Omental fat pad (tissue), 4 donors: Measurements from ENCODE around the gene THAP4. TPM values are rescaled to one million over a fixed set of nuclear protein-coding genes. Genes with fewer than 3 reads are reported as not detected.

Experiments
- ATAC-seq: fragments of 150-250 bp; one replicate; pipeline ENCODE4 v1.9.1; 2016; ENCODE audit warnings: mild to moderate bottlenecking, moderate library complexity; ENCODE audit not compliant: low FRiP score
- DNase-seq: peaks from one replicate; pipeline ENCODE4 v3.0.0-alpha.2; 2019; ENCODE audit warnings: low spot score
- total RNA-seq, 4 donors: library from RNA; depleted of rRNA; stranded (reverse); fragments of >200 nt; gene quantifications; one replicate each; pipeline ENCODE4 v1.1.0, GENCODE V29; 2016
- TF ChIP-seq, protein P1 (sequence below), 3 donors: fragments of 450-650 bp; IDR thresholded peaks; one replicate each; pipeline ENCODE4 v1.5.1; 2016 to 2017; ENCODE audit warnings: antibody characterized with exemption in 3 of 3, mild to moderate bottlenecking in 3 of 3, moderate library complexity in 2 of 3

Gene THAP4
- total RNA-seq, 4 donors from 2014 or later = 29.5 to 55.1 (median 44.8) TPM

- no peak for ATAC-seq
- TF ChIP-seq, protein P1, sequence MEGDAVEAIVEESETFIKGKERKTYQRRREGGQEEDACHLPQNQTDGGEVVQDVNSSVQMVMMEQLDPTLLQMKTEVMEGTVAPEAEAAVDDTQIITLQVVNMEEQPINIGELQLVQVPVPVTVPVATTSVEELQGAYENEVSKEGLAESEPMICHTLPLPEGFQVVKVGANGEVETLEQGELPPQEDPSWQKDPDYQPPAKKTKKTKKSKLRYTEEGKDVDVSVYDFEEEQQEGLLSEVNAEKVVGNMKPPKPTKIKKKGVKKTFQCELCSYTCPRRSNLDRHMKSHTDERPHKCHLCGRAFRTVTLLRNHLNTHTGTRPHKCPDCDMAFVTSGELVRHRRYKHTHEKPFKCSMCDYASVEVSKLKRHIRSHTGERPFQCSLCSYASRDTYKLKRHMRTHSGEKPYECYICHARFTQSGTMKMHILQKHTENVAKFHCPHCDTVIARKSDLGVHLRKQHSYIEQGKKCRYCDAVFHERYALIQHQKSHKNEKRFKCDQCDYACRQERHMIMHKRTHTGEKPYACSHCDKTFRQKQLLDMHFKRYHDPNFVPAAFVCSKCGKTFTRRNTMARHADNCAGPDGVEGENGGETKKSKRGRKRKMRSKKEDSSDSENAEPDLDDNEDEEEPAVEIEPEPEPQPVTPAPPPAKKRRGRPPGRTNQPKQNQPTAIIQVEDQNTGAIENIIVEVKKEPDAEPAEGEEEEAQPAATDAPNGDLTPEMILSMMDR (IDR thresholded peaks at IDR 0.05) = no peak
- no peak for DNase-seq
Measured at GRCh38 chr2:241677392-241677791, 40.4 kb upstream of the THAP4 start.

- ATAC-seq (no peak), DNase-seq (no peak)
- TF ChIP-seq, protein P1 (IDR thresholded peaks at IDR 0.05) = no peak
Measured at GRCh38 chr2:241676665-241677064, 39.7 kb upstream of the THAP4 start.

DNA sequence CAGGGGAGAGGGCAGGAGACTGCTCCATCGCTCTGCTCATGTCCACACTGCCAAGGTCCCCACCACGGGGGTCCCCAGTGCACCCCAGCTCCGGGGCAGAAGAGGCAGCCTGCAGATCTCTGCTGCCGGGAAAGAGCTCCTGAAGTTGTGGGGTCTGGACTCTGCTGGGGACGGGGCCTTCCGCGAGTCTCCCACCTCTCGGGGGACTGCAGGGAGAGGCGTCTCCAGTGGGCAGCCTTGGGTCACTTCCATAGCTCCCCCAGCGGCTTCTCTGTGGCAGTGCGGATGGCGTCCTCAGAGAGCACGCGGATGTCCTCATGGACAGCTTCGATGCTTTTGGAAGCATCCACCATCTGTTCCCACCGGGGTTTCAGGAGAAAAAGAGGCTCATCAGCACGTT is 38.9 kb upstream of the THAP4 start:
- TF ChIP-seq, protein P1 (IDR thresholded peaks at IDR 0.05) = no peak
- no peak for DNase-seq

DNA sequence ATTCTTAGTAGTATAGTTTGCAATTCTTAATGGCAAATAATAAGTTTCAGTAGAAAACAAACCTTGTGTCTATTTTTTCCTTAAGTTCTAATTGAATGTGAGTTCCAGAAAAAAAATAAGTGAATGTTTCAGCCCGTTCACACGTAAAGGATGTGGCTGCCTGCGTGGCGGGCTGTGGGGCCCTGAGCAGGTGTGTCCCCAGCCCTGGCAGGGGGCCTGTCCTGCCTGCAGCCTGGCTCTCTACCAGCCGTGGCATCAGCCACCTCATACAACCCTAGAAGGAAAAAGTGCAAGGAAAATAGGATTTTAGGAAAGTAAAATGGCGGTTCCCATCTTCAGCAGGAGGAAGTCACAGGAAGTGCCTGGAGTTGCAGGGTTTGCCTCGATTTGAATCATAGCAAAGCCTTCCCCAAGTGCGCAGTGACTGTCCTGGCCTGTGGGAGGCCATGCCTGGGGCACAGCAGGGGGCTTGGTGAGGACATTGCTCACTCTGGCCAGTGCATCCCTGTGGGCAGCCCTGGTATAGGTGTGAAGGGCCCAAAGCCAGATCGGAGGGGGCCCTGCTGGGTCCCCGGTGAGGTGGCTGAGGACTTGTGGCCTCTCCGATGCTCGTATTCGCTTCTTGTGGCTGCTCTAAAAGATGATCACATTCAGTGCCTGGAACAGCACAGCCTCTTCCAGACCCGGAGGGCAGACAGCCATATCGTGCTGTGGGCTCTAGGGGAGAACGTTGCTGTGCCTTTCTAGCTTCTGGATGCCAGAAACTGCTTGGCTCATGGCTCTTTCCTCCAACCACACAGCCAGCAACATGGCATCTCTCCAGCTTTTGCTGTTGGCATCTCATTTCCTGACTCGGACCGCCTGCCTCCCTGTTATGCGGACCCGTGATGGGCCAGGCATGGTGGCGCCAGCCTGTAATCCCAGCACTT is 37.1 kb upstream of the THAP4 start:
- TF ChIP-seq, protein P1 (IDR thresholded peaks at IDR 0.05) = no peak
- DNase-seq = no peak
- ATAC-seq = no peak

More for the DNA sequence above, 38.9 kb upstream of the THAP4 start:
- no peak for ATAC-seq

GRCh38 chr2:241673189-241673663 is 36.3 kb upstream of the THAP4 start:
- no peak for DNase-seq
- TF ChIP-seq, protein P1 (IDR thresholded peaks at IDR 0.05) = no peak
- no peak for ATAC-seq

- TF ChIP-seq, protein P1 (IDR thresholded peaks at IDR 0.05) = no peak
- ATAC-seq (no peak), DNase-seq (no peak)
Measured at GRCh38 chr2:241672243-241673188, 35.6 kb upstream of the THAP4 start.
